Stomach (tissue), 9 donors: ENCODE measurements around the gene CPE. TPM values are rescaled to one million over a fixed set of nuclear protein-coding genes. Genes with fewer than 3 reads are reported as not detected.

Source experiments
- DNase-seq, 2 donors: peaks; one replicate each; pipeline versions ENCODE4 v3.0.0 to v3.0.0-alpha.2; 2013 to 2019
- H3K27ac ChIP-seq, 5 donors: fragments of 200-600 bp in 4 of 5; sonication (generic) in 4 of 5; one replicate each; pipeline ENCODE4 v1.5.1; 2013 to 2019; ENCODE audit warnings: mild to moderate bottlenecking in 1 of 5, moderate library complexity in 1 of 5
- H3K27me3 ChIP-seq, 3 donors: fragments of 200-600 bp; sonication (generic); one replicate each; pipeline ENCODE4 v1.5.1; 2017 to 2019; ENCODE audit warnings: mixed run types in 1 of 3
- H3K36me3 ChIP-seq, 4 donors: fragments of 200-600 bp; sonication (generic); 1 replicate in 3 of 4; 2 replicates in 1 of 4; pipeline ENCODE4 v1.5.1; 2016 to 2019
- H3K4me1 ChIP-seq, 4 donors: fragments of 200-600 bp; sonication (generic); one replicate each; pipeline ENCODE4 v1.5.1; 2016 to 2019
- H3K4me3 ChIP-seq, 4 donors: fragments of 200-600 bp; sonication (generic) in 3 of 4; one replicate each; pipeline ENCODE4 v1.5.1; 2016 to 2019; ENCODE audit warnings: mild to moderate bottlenecking in 1 of 4
- H3K9me3 ChIP-seq, 4 donors: fragments of 200-600 bp; sonication (generic); one replicate each; pipeline ENCODE4 v1.5.1; 2016 to 2019
- EP300 ChIP-seq: sonication (generic); formaldehyde crosslinking; IDR thresholded peaks from one replicate; pipeline ENCODE4 v1.6.1; 2017; ENCODE audit warnings: antibody characterized with exemption
- POLR2A ChIP-seq, 4 donors: fragments of 450-650 bp; IDR thresholded peaks; one replicate each; pipeline ENCODE4 v1.6.1; 2016; ENCODE audit warnings: antibody characterized with exemption in 4 of 4, control low read depth in 2 of 4, mild to moderate bottlenecking in 1 of 4, moderate library complexity in 1 of 4
- POLR2AphosphoS5 ChIP-seq, 3 donors: sonication (generic); formaldehyde crosslinking; IDR thresholded peaks; one replicate each; pipeline ENCODE4 v1.6.1; 2016; ENCODE audit warnings: antibody characterized with exemption in 3 of 3
- WGBS, 5 donors: extraction: QIAGEN DNeasy Blood & Tissue Kit in 3 of 5; methylation state at CpG; one replicate each; pipeline versions ENCODE4 v1.1.5 to v1.1.7; 2013 to 2018; 5-methylcytosine and 5-hydroxymethylcytosine counted together
- intact Hi-C: fragments of 100-400 bp; cut with DNase I; formaldehyde crosslinking; loops from one replicate; pipeline ENCODE4 v1.15.1; 2023; ENCODE audit warnings: low total_unique reads
- polyA plus RNA-seq, 3 donors: library from polyadenylated mRNA; stranded (reverse); fragments of 200-250 nt; gene quantifications; one replicate each; pipeline ENCODE4 v1.2.3, GENCODE V29; 2013
- total RNA-seq, 5 donors: library from RNA; depleted of rRNA; stranded (reverse); fragments of >200 nt; gene quantifications; one replicate each; pipeline versions ENCODE4 v1.1.0 to v1.2.3, GENCODE V29; 2014 to 2016
- TF ChIP-seq, protein P1 (sequence below), 7 experiments: fragments of 450-650 bp in 4 of 7; fragments of 200-600 bp in 3 of 7; sonication (generic) in 3 of 7; IDR thresholded peaks; one replicate each; pipeline ENCODE4 v1.5.1; 2016 to 2019; ENCODE audit warnings: antibody characterized with exemption in 7 of 7, control low read depth in 2 of 7, mild to moderate bottlenecking in 1 of 7
- donor health status: healthy with polysubstance abuse.
- donor health status: Bipolar disorder and iron deficiency.
- donor health status: healthy.

CPE gene
- total and polyA plus RNA-seq, 8 donors, result 8.8 to 143 (median 30.4) TPM

DNA sequence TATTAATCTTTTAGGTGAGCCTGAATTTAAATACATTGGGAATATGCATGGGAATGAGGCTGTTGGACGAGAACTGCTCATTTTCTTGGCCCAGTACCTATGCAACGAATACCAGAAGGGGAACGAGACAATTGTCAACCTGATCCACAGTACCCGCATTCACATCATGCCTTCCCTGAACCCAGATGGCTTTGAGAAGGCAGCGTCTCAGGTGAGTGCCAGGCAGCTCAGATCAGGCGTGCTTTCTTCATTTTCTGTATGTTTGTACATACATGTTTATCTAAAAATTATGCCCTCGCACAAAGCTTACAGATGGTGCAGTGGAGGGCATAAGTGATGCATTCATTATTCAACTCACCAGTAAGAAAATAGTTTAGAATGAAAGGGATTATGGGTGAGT is 85.6 kb downstream of the CPE start:
- 59 to 68% (median 62%) methylated on average over 7 of the region's 7 CpGs for WGBS, 5 donors

DNA sequence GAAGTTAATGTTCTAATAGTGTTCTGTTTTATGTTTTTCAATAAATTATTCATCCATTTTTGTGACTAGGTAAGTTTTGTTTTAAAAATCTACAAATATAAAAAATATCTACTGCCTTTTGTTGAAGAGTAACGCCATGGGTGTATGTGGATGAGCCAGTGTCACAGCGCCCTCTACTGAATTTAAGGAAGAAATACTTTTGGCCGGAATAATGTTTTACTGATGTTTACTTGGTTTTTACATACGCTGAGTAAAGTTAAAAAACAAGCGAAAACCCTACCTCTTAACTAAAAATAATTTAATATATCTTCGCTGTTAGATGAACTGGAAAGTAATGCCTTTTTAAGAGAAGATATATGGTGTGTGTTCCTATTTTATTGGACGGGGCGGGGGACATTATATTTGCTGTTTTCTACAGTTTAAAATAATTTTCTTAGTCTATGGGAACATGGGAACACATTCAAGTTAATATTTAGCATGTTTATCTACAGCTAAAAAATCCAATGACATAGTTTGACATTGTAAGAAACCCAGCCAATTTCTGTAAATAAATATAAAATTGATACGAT is 86.1 kb downstream of the CPE start:
- DNase-seq, result peak in 1 of 2 donors; percentile 79
- peaks cover 0 to 13% (median 6%) of the 10 kb centered on the region in 4 donors for H3K4me1 ChIP-seq
- H3K36me3 ChIP-seq, result peaks cover 0 to 5% (median 0%) of the 10 kb centered on the region in 4 donors
- H3K27ac ChIP-seq, result no peak overlapping the region
- intact Hi-C loops, result loop anchor here (5.0 kb wide), 1 partner anchor 338 kb away; no protein-coding TSS in a partner anchor
- no peaks in the 10 kb centered on the region for H3K27me3 ChIP-seq
- 23 to 27% (median 26%) methylated on average over 9 of the region's 9 CpGs for WGBS, 5 donors
- H3K9me3 ChIP-seq, result no peaks in the 10 kb centered on the region
- no peak overlapping the region for H3K4me3 ChIP-seq
- no peak for TF ChIP-seq POLR2A (IDR thresholded peaks at IDR 0.05)
- TF ChIP-seq, protein P1, sequence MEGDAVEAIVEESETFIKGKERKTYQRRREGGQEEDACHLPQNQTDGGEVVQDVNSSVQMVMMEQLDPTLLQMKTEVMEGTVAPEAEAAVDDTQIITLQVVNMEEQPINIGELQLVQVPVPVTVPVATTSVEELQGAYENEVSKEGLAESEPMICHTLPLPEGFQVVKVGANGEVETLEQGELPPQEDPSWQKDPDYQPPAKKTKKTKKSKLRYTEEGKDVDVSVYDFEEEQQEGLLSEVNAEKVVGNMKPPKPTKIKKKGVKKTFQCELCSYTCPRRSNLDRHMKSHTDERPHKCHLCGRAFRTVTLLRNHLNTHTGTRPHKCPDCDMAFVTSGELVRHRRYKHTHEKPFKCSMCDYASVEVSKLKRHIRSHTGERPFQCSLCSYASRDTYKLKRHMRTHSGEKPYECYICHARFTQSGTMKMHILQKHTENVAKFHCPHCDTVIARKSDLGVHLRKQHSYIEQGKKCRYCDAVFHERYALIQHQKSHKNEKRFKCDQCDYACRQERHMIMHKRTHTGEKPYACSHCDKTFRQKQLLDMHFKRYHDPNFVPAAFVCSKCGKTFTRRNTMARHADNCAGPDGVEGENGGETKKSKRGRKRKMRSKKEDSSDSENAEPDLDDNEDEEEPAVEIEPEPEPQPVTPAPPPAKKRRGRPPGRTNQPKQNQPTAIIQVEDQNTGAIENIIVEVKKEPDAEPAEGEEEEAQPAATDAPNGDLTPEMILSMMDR (IDR thresholded peaks at IDR 0.05), result peak in 5 of 7 experiments; percentile 15 to 77 (median 68)

More for the DNA sequence above, 85.6 kb downstream of the CPE start:
- Histone ChIP-seq H3K4me3 (no peak overlapping the region), H3K27me3 (no peaks in the 10 kb centered on the region), H3K27ac (no peak overlapping the region), H3K4me1 (peaks cover 0 to 13% (median 6%) of the 10 kb centered on the region in 4 donors), H3K36me3 (peaks cover 0 to 5% (median 0%) of the 10 kb centered on the region in 4 donors), H3K9me3 (no peaks in the 10 kb centered on the region)
- intact Hi-C loops, result loop anchor here (5.0 kb wide), 1 partner anchor 337 kb away; no protein-coding TSS in a partner anchor
- TF ChIP-seq POLR2AphosphoS5 (IDR thresholded peaks at IDR 0.05) (no peak), EP300 (no peak), POLR2A (IDR thresholded peaks at IDR 0.05) (no peak)
- TF ChIP-seq, protein P1 (IDR thresholded peaks at IDR 0.05), result no peak
- DNase-seq, result peak in 1 of 2 donors; percentile 9

GRCh38 chr4:165470009-165470408 is 91.2 kb downstream of the CPE start:
- DNase-seq, result no peak
- H3K4me1 ChIP-seq, result peaks cover 0 to under 1% (median 0%) of the 10 kb centered on the region in 4 donors
- peaks cover 0 to 5% (median 1%) of the 10 kb centered on the region in 4 donors for H3K36me3 ChIP-seq
- no peak overlapping the region for H3K27ac ChIP-seq
- H3K9me3 ChIP-seq, result peaks cover 0 to 21% (median 6%) of the 10 kb centered on the region in 4 donors
- intact Hi-C loops, result loop anchor here (5.0 kb wide), 1 partner anchor 338 kb away; no protein-coding TSS in a partner anchor
- 65 to 85% (median 77%) methylated on average over 2 of the region's 2 CpGs for WGBS, 5 donors
- no peak overlapping the region for H3K4me3 ChIP-seq
- TF ChIP-seq EP300, result no peak
- TF ChIP-seq, protein P1 (IDR thresholded peaks at IDR 0.05), result no peak
- TF ChIP-seq POLR2AphosphoS5 (IDR thresholded peaks at IDR 0.05), result no peak
- no peaks in the 10 kb centered on the region for H3K27me3 ChIP-seq

- DNase-seq, result no peak
- Histone ChIP-seq H3K4me1 (peaks cover 0 to 5% (median 0%) of the 10 kb centered on the region in 4 donors), H3K9me3 (peaks cover 0 to 21% (median 6%) of the 10 kb centered on the region in 4 donors), H3K27me3 (no peaks in the 10 kb centered on the region), H3K36me3 (peaks cover 0 to 3% (median under 1%) of the 10 kb centered on the region in 4 donors), H3K4me3 (no peak overlapping the region), H3K27ac (no peak overlapping the region)
- intact Hi-C loops, result loop anchor here (5.0 kb wide), 1 partner anchor 341 kb away; no protein-coding TSS in a partner anchor
- TF ChIP-seq POLR2A (IDR thresholded peaks at IDR 0.05), result no peak
- no peak for TF ChIP-seq POLR2AphosphoS5 (IDR thresholded peaks at IDR 0.05)
- TF ChIP-seq, protein P1 (IDR thresholded peaks at IDR 0.05), result no peak
- TF ChIP-seq EP300, result no peak
- 79 to 88% (median 82%) methylated on average over 2 of the region's 2 CpGs for WGBS, 5 donors
These were observed 94.3 kb downstream of the CPE start for GRCh38 chr4:165472943-165473676.
